ENCODE results near the gene GORAB.

The GORAB gene

GRCh38 chr1:170593173-170594011, 61.4 kb downstream of the GORAB start:
- DNase-seq: no peak

DNA sequence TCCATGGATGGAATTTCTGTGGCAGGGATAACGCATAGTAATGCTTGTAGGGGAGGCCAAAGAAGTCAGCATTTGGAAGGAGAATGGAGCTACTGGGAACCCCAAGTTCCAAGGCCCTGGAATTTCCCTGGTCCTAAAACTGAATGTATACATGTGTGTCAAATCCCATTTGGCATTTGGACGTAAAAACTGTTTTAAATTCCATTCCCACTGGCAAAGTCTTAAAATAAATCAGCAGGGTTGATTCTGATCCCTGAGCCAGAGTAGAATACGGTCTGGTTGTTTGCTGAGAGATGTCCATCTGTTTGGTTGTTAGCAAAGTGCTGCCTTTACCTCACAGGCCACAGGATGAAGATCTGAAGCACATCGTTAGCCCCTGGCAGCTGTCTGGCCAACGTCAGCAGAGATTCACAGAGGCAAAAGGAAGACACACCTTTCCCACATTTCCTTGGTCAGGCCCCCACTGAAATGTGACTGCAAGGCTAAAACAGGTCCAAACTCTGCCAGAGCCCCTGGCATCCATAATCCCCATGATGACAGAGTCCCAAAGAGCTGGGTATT, 62.2 kb downstream of the GORAB start:
- DNase-seq: no peak

DNA sequence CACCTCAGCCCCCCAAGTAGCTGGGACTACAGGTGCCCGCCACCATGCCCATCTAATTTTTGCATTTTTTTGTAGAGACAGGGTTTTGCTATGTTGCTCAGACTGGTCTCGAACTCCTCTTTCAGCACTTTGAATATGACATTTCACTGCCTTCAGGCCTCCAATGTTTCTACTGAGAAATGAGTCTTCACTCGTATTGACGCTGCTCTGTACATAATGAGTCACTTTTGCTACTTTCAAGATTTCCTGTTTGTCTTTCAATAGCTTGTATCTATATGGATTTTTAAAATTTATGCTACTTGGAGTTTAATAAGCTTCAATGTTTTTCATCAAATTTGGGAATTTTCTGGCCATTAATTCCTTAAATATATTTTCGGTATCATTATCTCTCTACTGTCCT, 64.7 kb downstream of the GORAB start:
- DNase-seq: no peak

GRCh38 chr1:170598618-170599017, 66.7 kb downstream of the GORAB start:
- no peak for DNase-seq

DNA sequence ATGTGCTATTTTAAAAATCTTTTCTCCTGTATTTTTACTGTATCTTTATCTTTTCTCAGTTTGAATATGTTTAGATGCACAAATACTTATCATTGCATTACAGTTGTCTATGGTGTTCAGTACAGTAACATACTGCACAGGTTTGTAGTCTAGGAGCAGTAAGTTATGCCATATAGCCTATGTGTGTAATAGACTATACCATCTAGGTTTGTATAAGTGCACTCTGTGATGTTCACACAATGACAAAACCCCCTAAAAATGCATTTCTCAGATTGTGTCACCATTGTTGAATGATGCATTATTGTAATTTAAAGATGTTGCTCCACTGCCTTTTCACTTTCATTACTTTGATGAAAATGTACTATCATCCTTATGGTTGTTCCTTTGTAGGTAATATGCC, 67.1 kb downstream of the GORAB start:
- DNase-seq: no peak

DNA sequence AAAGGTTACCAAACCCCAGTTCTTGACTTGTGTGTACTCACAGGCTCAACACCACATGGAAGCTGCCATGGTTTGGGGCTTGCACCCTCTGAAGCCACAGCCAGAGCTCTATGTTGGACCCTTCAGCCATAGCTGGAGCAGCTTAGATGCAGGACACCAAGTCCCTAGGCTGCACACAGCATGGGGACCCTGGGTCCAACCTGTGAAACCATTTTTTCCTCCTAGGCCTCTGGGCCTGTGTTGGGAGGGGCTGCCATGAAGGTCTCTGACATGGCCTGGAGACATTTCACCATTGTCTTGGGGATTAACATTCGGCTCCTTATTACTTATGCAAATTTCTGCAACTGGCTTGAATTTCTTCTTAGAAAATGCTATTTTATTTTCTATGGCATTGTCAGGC, 69.9 kb downstream of the GORAB start:
- no peak for DNase-seq
